Measurements from ENCODE around the gene DET1. TPM values are rescaled to one million over a fixed set of nuclear protein-coding genes. Genes with fewer than 3 reads are reported as not detected.

Gene DET1
- total RNA-seq (2021) (5.8 to 6.1 TPM (median 6.1 TPM) in 3 replicates), Bru-seq, nascent RNA (percentile 65 among the genes with signal in this experiment)
- long read RNA-seq, experiment 1, transcript DET1-201 (5 exons, 2,267 nt) = major isoform, 15 of 29 reads
- long read RNA-seq, experiment 1, partial matches to known transcripts = 1 of 29 reads
- long read RNA-seq, experiment 1, other reads (novel, unspliced or antisense) = 11 of 29 reads
- long read RNA-seq, experiment 2, partial matches to known transcripts = 3 of 10 reads
- long read RNA-seq, experiment 2, other reads (novel, unspliced or antisense) = 4 of 10 reads
- long read RNA-seq, experiment 3, transcript DET1-201 (5 exons, 2,267 nt) = major isoform, 6 of 13 reads
- long read RNA-seq, experiment 3, partial matches to known transcripts = 1 of 13 reads
- long read RNA-seq, experiment 3, other reads (novel, unspliced or antisense) = 5 of 13 reads

GRCh38 chr15:88546248-88547129 is at the start of gene DET1:
Gene DET1, minus strand, starts transcription at chr15:88546681. Its CDS starts 14,976 bp downstream, at chr15:88531705.
- peaks cover 19% of the 10 kb centered on the region for H3K4me1 Mint-ChIP-seq
- peaks cover 6% of the 10 kb centered on the region for H3K9me3 Mint-ChIP-seq
- H3K4me3 Mint-ChIP-seq = peak within 1 kb of the TSS; percentile 80
- peaks cover 3% of the 10 kb centered on the region; the same call in 1 of the 2 replicates for H3K27me3 Mint-ChIP-seq (ENCODE audit: low read depth)
- CTCF ChIA-PET = no interaction called here
- ATAC-seq = peak; percentile 98
- TF ChIP-seq ZNF138 (CRISPR knock-in tag; conservative IDR thresholded peaks at IDR 0.05) (no peak), CTCF (IDR thresholded peaks at IDR 0.05) (peak; percentile 38), SP1 (CRISPR knock-in tag; conservative IDR thresholded peaks at IDR 0.05) (peak; percentile 59), ETV6 (CRISPR knock-in tag; IDR thresholded peaks at IDR 0.05) (0 out of 2 replicates have a peak, but pooled peaks have one; percentile 38), ARID4B (CRISPR knock-in tag; IDR thresholded peaks at IDR 0.05; ENCODE audit: borderline replicate concordance) (no peak), ZNF232 (CRISPR knock-in tag; IDR thresholded peaks at IDR 0.05) (0 out of 2 replicates have a peak, but pooled peaks have one; percentile 25), MAX (CRISPR knock-in tag; IDR thresholded peaks at IDR 0.05) (peak; percentile 46; the same call in 1 of the 2 replicates), FOXK1 (CRISPR knock-in tag; IDR thresholded peaks at IDR 0.05) (peak; percentile 71; the same call in 1 of the 2 replicates), GABPB1 (CRISPR knock-in tag; IDR thresholded peaks at IDR 0.05) (0 out of 2 replicates have a peak, but pooled peaks have one; percentile 35)
- TF ChIP-seq, protein P1, sequence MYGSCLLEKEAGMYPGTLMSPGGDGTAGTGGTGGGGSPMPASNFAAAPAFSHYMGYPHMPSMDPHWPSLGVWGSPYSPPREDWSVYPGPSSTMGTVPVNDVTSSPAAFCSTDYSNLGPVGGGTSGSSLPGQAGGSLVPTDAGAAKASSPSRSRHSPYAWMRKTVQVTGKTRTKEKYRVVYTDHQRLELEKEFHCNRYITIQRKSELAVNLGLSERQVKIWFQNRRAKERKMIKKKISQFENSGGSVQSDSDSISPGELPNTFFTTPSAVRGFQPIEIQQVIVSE (CRISPR knock-in tag; IDR thresholded peaks at IDR 0.05; ENCODE audit: borderline replicate concordance) = no peak
- POLR2A ChIA-PET = no interaction called here
- H3K27ac Mint-ChIP-seq = peak within 1 kb of the TSS; percentile 96
- DNase-seq (ENCODE audit: low spot score) = peak; percentile 95
- H3K36me3 Mint-ChIP-seq = no peaks in the 10 kb centered on the region; the same call in 1 of the 2 replicates

DNA sequence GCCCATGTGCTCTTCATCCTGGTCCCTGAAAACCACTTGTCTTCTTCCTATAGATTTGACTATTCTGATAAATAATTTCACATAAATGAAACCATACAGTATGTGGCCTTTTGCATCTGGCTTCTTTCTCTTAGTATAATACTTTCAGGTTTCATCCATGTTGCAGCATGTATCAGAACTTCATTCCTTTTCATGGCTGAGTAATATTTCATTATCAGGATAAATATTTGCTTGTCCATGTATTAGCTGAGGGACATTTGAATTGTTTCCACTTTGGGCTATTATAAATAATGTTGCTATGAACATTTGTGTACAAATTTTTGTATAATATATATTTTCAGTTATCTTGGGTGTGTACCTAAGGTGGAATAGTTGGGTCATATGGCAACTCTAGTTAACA is 44.9 kb upstream of the DET1 start:
- DNase-seq (ENCODE audit: low spot score) (no peak), ATAC-seq (no peak)
- ChIA-PET POLR2A (no interaction called here), CTCF (no interaction called here)
- Mint-ChIP-seq H3K9me3 (no peaks in the 10 kb centered on the region), H3K27me3 (ENCODE audit: low read depth) (peaks cover 8% of the 10 kb centered on the region; the same call in 1 of the 2 replicates), H3K27ac (no peak overlapping the region), H3K36me3 (no peaks in the 10 kb centered on the region), H3K4me3 (no peak overlapping the region), H3K4me1 (peaks cover 2% of the 10 kb centered on the region; the same call in 1 of the 2 replicates)
- TF ChIP-seq, protein P2, sequence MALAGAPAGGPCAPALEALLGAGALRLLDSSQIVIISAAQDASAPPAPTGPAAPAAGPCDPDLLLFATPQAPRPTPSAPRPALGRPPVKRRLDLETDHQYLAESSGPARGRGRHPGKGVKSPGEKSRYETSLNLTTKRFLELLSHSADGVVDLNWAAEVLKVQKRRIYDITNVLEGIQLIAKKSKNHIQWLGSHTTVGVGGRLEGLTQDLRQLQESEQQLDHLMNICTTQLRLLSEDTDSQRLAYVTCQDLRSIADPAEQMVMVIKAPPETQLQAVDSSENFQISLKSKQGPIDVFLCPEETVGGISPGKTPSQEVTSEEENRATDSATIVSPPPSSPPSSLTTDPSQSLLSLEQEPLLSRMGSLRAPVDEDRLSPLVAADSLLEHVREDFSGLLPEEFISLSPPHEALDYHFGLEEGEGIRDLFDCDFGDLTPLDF (CRISPR knock-in tag; IDR thresholded peaks at IDR 0.05) = no peak
- TF ChIP-seq KAT7 (CRISPR knock-in tag; IDR thresholded peaks at IDR 0.05; ENCODE audit: borderline replicate concordance) = no peak
- no peak for TF ChIP-seq JUN (CRISPR knock-in tag; IDR thresholded peaks at IDR 0.05)
- TF ChIP-seq, protein P3, sequence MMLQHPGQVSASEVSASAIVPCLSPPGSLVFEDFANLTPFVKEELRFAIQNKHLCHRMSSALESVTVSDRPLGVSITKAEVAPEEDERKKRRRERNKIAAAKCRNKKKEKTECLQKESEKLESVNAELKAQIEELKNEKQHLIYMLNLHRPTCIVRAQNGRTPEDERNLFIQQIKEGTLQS (CRISPR knock-in tag; conservative IDR thresholded peaks at IDR 0.05) = no peak
- TF ChIP-seq, protein P4, sequence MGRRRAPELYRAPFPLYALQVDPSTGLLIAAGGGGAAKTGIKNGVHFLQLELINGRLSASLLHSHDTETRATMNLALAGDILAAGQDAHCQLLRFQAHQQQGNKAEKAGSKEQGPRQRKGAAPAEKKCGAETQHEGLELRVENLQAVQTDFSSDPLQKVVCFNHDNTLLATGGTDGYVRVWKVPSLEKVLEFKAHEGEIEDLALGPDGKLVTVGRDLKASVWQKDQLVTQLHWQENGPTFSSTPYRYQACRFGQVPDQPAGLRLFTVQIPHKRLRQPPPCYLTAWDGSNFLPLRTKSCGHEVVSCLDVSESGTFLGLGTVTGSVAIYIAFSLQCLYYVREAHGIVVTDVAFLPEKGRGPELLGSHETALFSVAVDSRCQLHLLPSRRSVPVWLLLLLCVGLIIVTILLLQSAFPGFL (CRISPR knock-in tag; IDR thresholded peaks at IDR 0.05; ENCODE audit: borderline replicate concordance) = no peak
- no peak for TF ChIP-seq ZNF396 (CRISPR knock-in tag; IDR thresholded peaks at IDR 0.05; ENCODE audit: borderline replicate concordance)
- no peak for TF ChIP-seq PRRX2 (CRISPR knock-in tag; IDR thresholded peaks at IDR 0.05)
- TF ChIP-seq, protein P5, sequence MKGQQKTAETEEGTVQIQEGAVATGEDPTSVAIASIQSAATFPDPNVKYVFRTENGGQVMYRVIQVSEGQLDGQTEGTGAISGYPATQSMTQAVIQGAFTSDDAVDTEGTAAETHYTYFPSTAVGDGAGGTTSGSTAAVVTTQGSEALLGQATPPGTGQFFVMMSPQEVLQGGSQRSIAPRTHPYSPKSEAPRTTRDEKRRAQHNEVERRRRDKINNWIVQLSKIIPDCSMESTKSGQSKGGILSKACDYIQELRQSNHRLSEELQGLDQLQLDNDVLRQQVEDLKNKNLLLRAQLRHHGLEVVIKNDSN (CRISPR knock-in tag; IDR thresholded peaks at IDR 0.05) = no peak
